Measurements from ENCODE around the gene SUGCT.
"Not testable (repeated sequence)": the region's sequence is repeated elsewhere in the genome, so short reads cannot be mapped to it uniquely, and the experiment has no call there.

Gene SUGCT

GRCh38 chr7:40204581-40204980 is 69.8 kb downstream of the SUGCT start:
- no peak for DNase-seq

- no peak for DNase-seq
These were observed 71.2 kb downstream of the SUGCT start for GRCh38 chr7:40205992-40206391.

- no peak for DNase-seq
These were observed 76.6 kb downstream of the SUGCT start for GRCh38 chr7:40211276-40212003.

- no peak for DNase-seq
These were observed 78.5 kb downstream of the SUGCT start for GRCh38 chr7:40213291-40213690.

GRCh38 chr7:40213856-40214255 is 79.1 kb downstream of the SUGCT start:
- no peak for DNase-seq

GRCh38 chr7:40218612-40219011 is 83.8 kb downstream of the SUGCT start:
- not testable (repeated sequence) for DNase-seq

GRCh38 chr7:40219917-40220316 is 85.1 kb downstream of the SUGCT start:
- no peak for DNase-seq

- no peak for DNase-seq
These were observed 85.7 kb downstream of the SUGCT start for GRCh38 chr7:40220421-40220911.

GRCh38 chr7:40221836-40222235 is 87.0 kb downstream of the SUGCT start:
- DNase-seq, result no peak

GRCh38 chr7:40223451-40224127 is 88.8 kb downstream of the SUGCT start:
- no peak for DNase-seq

- no peak for DNase-seq
These were observed 95.3 kb downstream of the SUGCT start for GRCh38 chr7:40230101-40230500.

GRCh38 chr7:40231796-40232195 is 97.0 kb downstream of the SUGCT start:
- no peak for DNase-seq

- peak; percentile 2 for DNase-seq
These were observed 97.6 kb downstream of the SUGCT start for GRCh38 chr7:40232242-40232893.

GRCh38 chr7:40234046-40234445 is 99.2 kb downstream of the SUGCT start:
- DNase-seq, result no peak

GRCh38 chr7:40234666-40235065 is 99.9 kb downstream of the SUGCT start:
- no peak for DNase-seq

- no peak for DNase-seq
These were observed 102.9 kb downstream of the SUGCT start for GRCh38 chr7:40237731-40238130.

- DNase-seq, result no peak
These were observed 105.0 kb downstream of the SUGCT start for GRCh38 chr7:40239755-40240303.

- DNase-seq, result no peak
These were observed 108.3 kb downstream of the SUGCT start for GRCh38 chr7:40243076-40243475.

- no peak for DNase-seq
These were observed 109.4 kb downstream of the SUGCT start for GRCh38 chr7:40244226-40244625.

GRCh38 chr7:40248681-40249080 is 113.9 kb downstream of the SUGCT start:
- DNase-seq, result no peak

- DNase-seq, result not testable (repeated sequence)
These were observed 118.6 kb downstream of the SUGCT start for GRCh38 chr7:40253444-40253843.

- DNase-seq, result no peak
These were observed 129.1 kb downstream of the SUGCT start for GRCh38 chr7:40263752-40264390.

GRCh38 chr7:40267583-40267982 is 132.8 kb downstream of the SUGCT start:
- DNase-seq, result no peak

Data from DMS79 (cell line).